Fibroblast of lung (primary cell): Measurements from ENCODE around the gene WHRN. TPM values are rescaled to one million over a fixed set of nuclear protein-coding genes. Genes with fewer than 3 reads are reported as not detected.

Experiments
- DNase-seq, 2 donors: peaks; one replicate each; pipeline versions ENCODE4 v3.0.0 to v3.0.0-alpha.2; 2010; ENCODE audit warnings: low read depth in 2 of 2
- H2AFZ ChIP-seq: 2 replicates; pipeline ENCODE4 v1.5.1; 2012; ENCODE audit warnings: low read length, control low read depth, inconsistent platforms
- H3K27ac ChIP-seq: 2 replicates; pipeline ENCODE4 v1.5.1; 2011; ENCODE audit warnings: low read length, control low read depth; ENCODE audit not compliant: insufficient read depth
- H3K27me3 ChIP-seq: 2 replicates; pipeline ENCODE4 v1.5.1; 2011; ENCODE audit warnings: mild to moderate bottlenecking, low read length; ENCODE audit not compliant: control insufficient read depth, insufficient read depth
- H3K36me3 ChIP-seq: 2 replicates; pipeline ENCODE4 v1.5.1; 2011; ENCODE audit warnings: low read length; ENCODE audit not compliant: control insufficient read depth, insufficient read depth
- H3K4me1 ChIP-seq: 2 replicates; pipeline ENCODE4 v1.5.1; 2011; ENCODE audit warnings: low read length; ENCODE audit not compliant: control insufficient read depth, insufficient read depth; ENCODE audit errors: extremely low read depth
- H3K4me2 ChIP-seq: 2 replicates; pipeline ENCODE4 v1.5.1; 2011; ENCODE audit warnings: low read length, control low read depth; ENCODE audit not compliant: insufficient read depth; ENCODE audit errors: extremely low read depth
- H3K4me3 ChIP-seq, 4 experiments: fragments of 200-600 bp in 1 of 4; sonication (generic) in 1 of 4; replicated peaks in 1 of 4; 2 replicates each; pipeline ENCODE4 v1.5.1; 2011 to 2016; ENCODE audit warnings: low read length in 4 of 4, low read depth in 3 of 4, mild to moderate bottlenecking in 3 of 4, control low read depth in 2 of 4, inconsistent platforms in 1 of 4, mixed read lengths in 1 of 4; ENCODE audit not compliant: insufficient read depth in 1 of 4; ENCODE audit errors: control extremely low read depth in 1 of 4
- H3K79me2 ChIP-seq: 2 replicates; pipeline ENCODE4 v1.5.1; 2012; ENCODE audit warnings: mild to moderate bottlenecking, low read length, inconsistent platforms; ENCODE audit not compliant: control insufficient read depth, insufficient read depth
- H3K9ac ChIP-seq: 2 replicates; pipeline ENCODE4 v1.5.1; 2011; ENCODE audit warnings: mild to moderate bottlenecking, low read length, control low read depth; ENCODE audit not compliant: insufficient read depth
- H3K9me3 ChIP-seq: 2 replicates; pipeline ENCODE4 v1.5.1; 2012; ENCODE audit warnings: low read depth, low read length; ENCODE audit not compliant: control insufficient read depth, insufficient read depth
- H4K20me1 ChIP-seq: 2 replicates; pipeline ENCODE4 v1.5.1; 2011; ENCODE audit warnings: low read length; ENCODE audit not compliant: control insufficient read depth, insufficient read depth; ENCODE audit errors: extremely low read depth
- EZH2 ChIP-seq: IDR thresholded peaks from 2 replicates; pipeline ENCODE4 v1.5.1; 2012; ENCODE audit warnings: low read length, control low read depth, mild to moderate bottlenecking; ENCODE audit errors: missing control alignments
- polyA plus RNA-seq, 2 donors: library from polyadenylated mRNA; depleted of rRNA in 1 of 2; stranded (reverse) in 1 of 2; unstranded in 1 of 2; fragments of >200 nt; gene quantifications; 2 replicates each; pipeline ENCODE4 v1.2.1, GENCODE V29; 2011 to 2012; ENCODE audit warnings: missing spikeins in 1 of 2
- total RNA-seq: library from RNA; depleted of rRNA; stranded (reverse); fragments of >200 nt; gene quantifications from 2 replicates; pipeline ENCODE4 v1.2.1, GENCODE V29; 2014
- TF ChIP-seq, protein P1 (sequence below), 2 donors: IDR thresholded peaks in 1 of 2; conservative IDR thresholded peaks in 1 of 2; 1 replicate in 1 of 2; 2 replicates in 1 of 2; pipeline ENCODE4 v1.5.1; 2011 to 2012; ENCODE audit warnings: low read length in 2 of 2, control low read depth in 1 of 2, inconsistent platforms in 1 of 2, low read depth in 1 of 2, mild to moderate bottlenecking in 1 of 2

Gene WHRN
- total and polyA plus RNA-seq, 2 donors (not counting 1 experiment from before 2014, with no cell fraction given): 0.16 to 1.8 TPM

DNA sequence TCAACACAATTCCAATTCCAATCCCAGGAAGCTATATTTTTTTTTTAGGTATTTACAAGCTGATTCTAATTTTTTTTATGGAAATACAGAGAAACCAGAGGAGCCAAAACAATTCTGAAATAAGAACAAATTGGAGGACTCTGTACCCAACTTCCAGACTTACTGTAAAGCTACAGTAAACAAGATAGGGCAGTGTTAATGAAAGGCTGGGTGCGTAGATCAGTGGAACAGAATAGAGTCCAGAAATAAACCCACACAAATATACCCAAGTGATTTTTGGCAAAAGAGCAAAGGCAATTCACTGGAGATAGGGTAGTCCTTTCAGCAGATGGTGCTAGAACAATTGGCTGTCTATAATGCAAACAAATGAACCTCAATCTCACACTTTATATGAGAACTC lies 50.6 kb downstream of the WHRN start:
- H3K4me2 ChIP-seq: no peak overlapping the region
- no peaks in the 10 kb centered on the region for H3K9me3 ChIP-seq
- no peak overlapping the region for H3K9ac ChIP-seq
- TF ChIP-seq, protein P1, sequence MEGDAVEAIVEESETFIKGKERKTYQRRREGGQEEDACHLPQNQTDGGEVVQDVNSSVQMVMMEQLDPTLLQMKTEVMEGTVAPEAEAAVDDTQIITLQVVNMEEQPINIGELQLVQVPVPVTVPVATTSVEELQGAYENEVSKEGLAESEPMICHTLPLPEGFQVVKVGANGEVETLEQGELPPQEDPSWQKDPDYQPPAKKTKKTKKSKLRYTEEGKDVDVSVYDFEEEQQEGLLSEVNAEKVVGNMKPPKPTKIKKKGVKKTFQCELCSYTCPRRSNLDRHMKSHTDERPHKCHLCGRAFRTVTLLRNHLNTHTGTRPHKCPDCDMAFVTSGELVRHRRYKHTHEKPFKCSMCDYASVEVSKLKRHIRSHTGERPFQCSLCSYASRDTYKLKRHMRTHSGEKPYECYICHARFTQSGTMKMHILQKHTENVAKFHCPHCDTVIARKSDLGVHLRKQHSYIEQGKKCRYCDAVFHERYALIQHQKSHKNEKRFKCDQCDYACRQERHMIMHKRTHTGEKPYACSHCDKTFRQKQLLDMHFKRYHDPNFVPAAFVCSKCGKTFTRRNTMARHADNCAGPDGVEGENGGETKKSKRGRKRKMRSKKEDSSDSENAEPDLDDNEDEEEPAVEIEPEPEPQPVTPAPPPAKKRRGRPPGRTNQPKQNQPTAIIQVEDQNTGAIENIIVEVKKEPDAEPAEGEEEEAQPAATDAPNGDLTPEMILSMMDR (conservative IDR thresholded peaks at IDR 0.05 in 1 of 2, IDR thresholded peaks at IDR 0.05 in 1 of 2; ENCODE audit: low read depth in 1 of 2, low read length in 2 of 2): no peak
- H3K27ac ChIP-seq: no peak overlapping the region
- H3K4me3 ChIP-seq: no peak overlapping the region
- no peaks in the 10 kb centered on the region for H4K20me1 ChIP-seq
- H3K4me1 ChIP-seq: no peaks in the 10 kb centered on the region
- H2AFZ ChIP-seq: no peak overlapping the region
- H3K27me3 ChIP-seq: no peaks in the 10 kb centered on the region
- DNase-seq: no peak
- H3K36me3 ChIP-seq: no peaks in the 10 kb centered on the region
- H3K79me2 ChIP-seq: no peaks in the 10 kb centered on the region

DNA sequence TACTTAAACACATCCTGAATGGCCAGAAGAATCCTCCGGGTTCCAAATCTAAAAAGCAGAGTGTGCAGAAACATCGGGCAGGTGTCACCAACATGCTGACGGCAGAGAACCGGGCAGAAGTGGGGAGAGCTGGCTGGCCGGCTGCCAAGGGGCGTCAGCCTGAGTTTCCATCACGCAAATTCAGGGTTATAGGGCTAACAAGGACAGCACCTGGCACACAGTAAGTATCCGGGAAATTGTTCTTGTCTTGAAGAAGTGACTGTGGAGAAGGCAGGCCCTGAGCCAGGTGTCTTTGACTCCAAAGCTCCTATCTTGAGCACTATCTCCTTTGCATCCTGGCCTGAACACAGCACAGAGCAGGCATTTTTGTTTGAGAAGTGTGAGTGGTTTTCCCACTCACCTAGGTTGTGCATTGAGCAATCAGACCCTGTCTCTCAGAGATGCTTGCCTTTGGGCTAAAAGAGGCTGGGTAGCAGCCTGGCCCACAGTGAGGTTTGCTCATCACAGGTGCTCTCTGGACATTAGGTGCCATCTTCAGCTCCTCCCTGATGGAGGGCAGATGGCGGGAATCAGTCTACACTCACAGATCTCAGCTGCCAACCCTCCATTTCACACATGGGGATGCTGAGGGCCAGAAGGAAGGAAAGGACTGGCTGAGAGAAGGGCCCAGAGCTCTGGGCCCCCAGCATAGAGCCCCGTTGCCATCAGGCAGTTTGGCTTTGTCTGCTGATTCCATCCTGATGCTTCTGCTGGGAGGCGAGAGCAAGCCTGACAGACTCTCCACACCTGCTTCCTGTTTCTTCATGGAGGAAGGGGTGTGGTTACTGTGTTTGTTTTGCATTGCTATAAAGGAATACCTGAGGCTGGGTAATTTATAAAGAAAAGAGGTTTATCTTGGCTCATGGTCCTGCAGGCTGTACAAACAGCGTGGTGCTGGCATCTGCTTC lies 52.8 kb downstream of the WHRN start:
- no peaks in the 10 kb centered on the region for H3K4me1 ChIP-seq
- no peak overlapping the region for H3K4me3 ChIP-seq
- TF ChIP-seq, protein P1 (conservative IDR thresholded peaks at IDR 0.05 in 1 of 2, IDR thresholded peaks at IDR 0.05 in 1 of 2; ENCODE audit: low read depth in 1 of 2, low read length in 2 of 2): no peak
- TF ChIP-seq EZH2: no peak
- H3K9me3 ChIP-seq: no peaks in the 10 kb centered on the region
- no peak overlapping the region for H2AFZ ChIP-seq
- no peaks in the 10 kb centered on the region for H3K79me2 ChIP-seq
- H3K27me3 ChIP-seq: no peaks in the 10 kb centered on the region
- H3K4me2 ChIP-seq: no peak overlapping the region
- DNase-seq: no peak
- H4K20me1 ChIP-seq: no peaks in the 10 kb centered on the region
- H3K36me3 ChIP-seq: no peaks in the 10 kb centered on the region
- no peak overlapping the region for H3K27ac ChIP-seq
- H3K9ac ChIP-seq: no peak overlapping the region

DNA sequence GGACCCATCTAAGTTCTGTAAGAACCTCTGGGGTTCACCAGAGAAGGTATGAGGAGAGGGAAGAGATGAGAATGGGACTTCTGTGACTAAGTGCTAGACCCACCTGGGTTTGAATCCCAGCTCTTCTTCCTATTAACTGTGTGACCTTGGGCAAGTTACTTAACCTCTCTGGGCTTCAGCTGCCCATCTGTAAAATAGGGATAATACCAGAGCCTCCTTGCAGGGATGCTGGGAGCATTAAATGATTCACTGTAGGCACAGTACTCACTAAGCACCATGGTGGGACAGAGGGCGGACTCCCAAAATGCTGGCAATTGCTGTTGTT lies 53.6 kb downstream of the WHRN start:
- H3K9me3 ChIP-seq: no peaks in the 10 kb centered on the region
- H2AFZ ChIP-seq: no peak overlapping the region
- H4K20me1 ChIP-seq: no peaks in the 10 kb centered on the region
- no peaks in the 10 kb centered on the region for H3K36me3 ChIP-seq
- no peaks in the 10 kb centered on the region for H3K79me2 ChIP-seq
- H3K4me2 ChIP-seq: no peak overlapping the region
- no peak for TF ChIP-seq EZH2
- TF ChIP-seq, protein P1 (conservative IDR thresholded peaks at IDR 0.05 in 1 of 2, IDR thresholded peaks at IDR 0.05 in 1 of 2; ENCODE audit: low read depth in 1 of 2, low read length in 2 of 2): no peak
- no peak overlapping the region for H3K4me3 ChIP-seq
- no peak overlapping the region for H3K9ac ChIP-seq
- H3K27ac ChIP-seq: no peak overlapping the region
- H3K4me1 ChIP-seq: no peaks in the 10 kb centered on the region
- H3K27me3 ChIP-seq: no peaks in the 10 kb centered on the region
- no peak for DNase-seq
